K562 (cell line): Measurements from ENCODE around the gene SLC2A6. TPM values are rescaled to one million over a fixed set of nuclear protein-coding genes. Genes with fewer than 3 reads are reported as not detected.

Source experiments
- ATAC-seq: fragments of 200-7000 bp; cut with Tn5 transposase; 3 replicates; pipeline ENCODE4 v1.9.1; 2020; ENCODE audit warnings: moderate library complexity
- BruUV-seq: library from RNA; stranded (reverse); fragments of 400-500 nt; replicated peaks from 2 replicates; lab custom pipeline; 2021; lab: Mats Ljungman, UMichigan
- CTCF ChIA-PET: fragments of 300-600 bp; formaldehyde crosslinking; extraction: SDS; loops from one replicate; lab custom pipeline; 2021; ENCODE audit warnings: low intra/inter-chr PET ratio; lab: Yijun Ruan, JAX
- POLR2A ChIA-PET: fragments of 300-600, 350-650 bp; sonication (Branson Sonifier 250); formaldehyde crosslinking; extraction: SDS; loops from one replicate; lab custom pipeline; 2021; ENCODE audit warnings: antibody characterized with exemption, inconsistent platforms; lab: Yijun Ruan, JAX
- DNase-seq, 4 experiments: peaks; one replicate each; pipeline versions ENCODE4 v3.0.0 to v3.0.0-alpha.2; 2011 to 2018; ENCODE audit warnings: low spot score in 3 of 4, mixed read lengths in 3 of 4; ENCODE audit errors: extremely low read depth in 1 of 4
- FAIRE-seq: peaks from 2 replicates; lab custom pipeline; 2011; peaks lifted over from hg19 to GRCh38; lab: Jason Lieb, UNC
- H2AFZ ChIP-seq: 2 replicates; pipeline ENCODE4 v1.6.0; 2011; ENCODE audit warnings: low read depth, low read length, control low read depth, inconsistent platforms
- H3K27ac ChIP-seq: fragments of 200-600 bp; 3 replicates; pipeline ENCODE4 v1.8.0; 2011; ENCODE audit warnings: low read depth, mild to moderate bottlenecking, control low read depth, inconsistent platforms, low read length, moderate library complexity, mixed read lengths; ENCODE audit errors: extremely low read depth
- H3K27me3 ChIP-seq, 2 experiments: fragments of 300-600 bp in 1 of 2; 2 replicates in 1 of 2; 3 replicates in 1 of 2; pipeline versions ENCODE4 v1.6.0 to v1.8.0; 2011; ENCODE audit warnings: inconsistent platforms in 2 of 2, low read length in 2 of 2, mild to moderate bottlenecking in 1 of 2, mixed read lengths in 1 of 2, moderate library complexity in 1 of 2; ENCODE audit not compliant: control insufficient read depth in 2 of 2, insufficient read depth in 2 of 2
- H3K36me3 ChIP-seq: fragments of 300-600 bp; 3 replicates; pipeline ENCODE4 v1.8.0; 2011; ENCODE audit warnings: mild to moderate bottlenecking, low read length, inconsistent platforms; ENCODE audit not compliant: control insufficient read depth, insufficient read depth
- H3K4me1 ChIP-seq, 2 experiments: fragments of 200-600 bp in 1 of 2; replicated peaks in 1 of 2; 2 replicates in 1 of 2; 3 replicates in 1 of 2; pipeline versions ENCODE4 v1.5.1 to v1.8.0; 2011; ENCODE audit warnings: inconsistent platforms in 2 of 2, low read length in 2 of 2, mild to moderate bottlenecking in 1 of 2, mixed read lengths in 1 of 2, moderate library complexity in 1 of 2; ENCODE audit not compliant: control insufficient read depth in 2 of 2, insufficient read depth in 2 of 2
- H3K4me2 ChIP-seq: 2 replicates; pipeline ENCODE4 v1.6.1; 2011; ENCODE audit warnings: low read length, control low read depth, inconsistent platforms, mixed read lengths; ENCODE audit not compliant: insufficient read depth
- H3K4me3 ChIP-seq: fragments of 200-600 bp; sonication (generic), shearing (Covaris generic); 2 replicates; pipeline ENCODE4 v1.5.1; 2016; ENCODE audit warnings: control low read depth, inconsistent platforms
- H3K79me2 ChIP-seq: fragments of 200-600 bp; 3 replicates; pipeline ENCODE4 v1.8.0; 2011; ENCODE audit warnings: low read length, inconsistent platforms; ENCODE audit not compliant: control insufficient read depth, insufficient read depth
- H3K9ac ChIP-seq, 2 experiments: 2 replicates each; pipeline versions ENCODE4 v1.6.0 to v1.6.1; 2011; ENCODE audit warnings: low read depth in 2 of 2, low read length in 2 of 2, control low read depth in 1 of 2, inconsistent platforms in 1 of 2, mild to moderate bottlenecking in 1 of 2, mixed read lengths in 1 of 2; ENCODE audit not compliant: insufficient read depth in 1 of 2
- H3K9me1 ChIP-seq: one replicate; pipeline ENCODE4 v1.6.0; 2011; ENCODE audit warnings: inconsistent platforms, mild to moderate bottlenecking, low read length, moderate library complexity; ENCODE audit not compliant: control insufficient read depth, insufficient read depth
- H3K9me3 ChIP-seq: replicated peaks from 2 replicates; pipeline ENCODE4 v1.5.1; 2011; ENCODE audit warnings: low read depth, low read length, inconsistent platforms; ENCODE audit not compliant: control insufficient read depth, insufficient read depth
- H4K20me1 ChIP-seq: replicated peaks from 2 replicates; pipeline ENCODE4 v1.6.1; 2011; ENCODE audit warnings: low read length, inconsistent platforms, mixed read lengths; ENCODE audit not compliant: control insufficient read depth, insufficient read depth
- ARID4B ChIP-seq: sonication (generic); formaldehyde crosslinking; IDR thresholded peaks from 2 replicates; pipeline ENCODE4 v1.8.0; 2022; ENCODE audit warnings: mild to moderate bottlenecking, missing genetic modification reagents
- FOXJ3 ChIP-seq: sonication (generic); formaldehyde crosslinking; IDR thresholded peaks from 2 replicates; pipeline ENCODE4 v1.4.0; 2020; ENCODE audit warnings: mild to moderate bottlenecking, missing genetic modification reagents
- ZNF3 ChIP-seq: fragments of 250-450 bp; sonication (Bioruptor Pico); IDR thresholded peaks from 2 replicates; pipeline ENCODE4 v1.5.0; 2021; ENCODE audit warnings: mild to moderate bottlenecking, moderate library complexity
- WGBS: fragments of 100-300 bp; shearing (Covaris generic); methylation state at CpG from one replicate; pipeline ENCODE4 v1.1.6; 2016; ENCODE audit warnings: low coverage, mixed read lengths; ENCODE audit not compliant: insufficient coverage; ENCODE audit errors: missing lambda C conversion rate; 5-methylcytosine and 5-hydroxymethylcytosine counted together
- in situ Hi-C: fragments of 300-500 bp; cut with MboI; formaldehyde crosslinking; loops from 4 replicates; pipeline ENCODE4 v1.15.0; 2018; ENCODE audit warnings: inconsistent platforms, mixed read lengths
- intact Hi-C: fragments of 100-400 bp; cut with micrococcal nuclease; formaldehyde crosslinking; loops from 2 replicates; pipeline ENCODE4 v1.14.2; 2022
- polyA plus RNA-seq, 8 experiments: library from polyadenylated mRNA; depleted of rRNA in 4 of 8; stranded (reverse) in 5 of 8; unstranded in 3 of 8; fragments of >200 nt; fragmentation: Nextera tagmentation in 2 of 8; fragmentation: Illumina TruSeq in 1 of 8; extraction: Ambion mirVana in 2 of 8; extraction: Trizol in 1 of 8; gene quantifications; 2 replicates each; pipeline versions ENCODE4 v1.2.1 to v1.2.3, GENCODE V29; 2011 to 2014; ENCODE audit warnings: inconsistent platforms in 1 of 8, missing spikeins in 1 of 8
- total RNA-seq, 7 experiments: library from RNA; depleted of rRNA in 6 of 7; stranded (reverse); fragments of >200 nt in 6 of 7; fragmentation: Illumina TruSeq in 2 of 7; extraction: Trizol in 2 of 7; gene quantifications; 2 replicates each; pipeline versions ENCODE4 v1.2.1 to v1.2.3, GENCODE V29; 2011 to 2021; ENCODE audit warnings: low replicate concordance in 1 of 7
- TF ChIP-seq, protein P1 (sequence below): fragments of 450-650 bp; formaldehyde crosslinking; conservative IDR thresholded peaks from 2 replicates; pipeline ENCODE4 v1.4.0; 2022; ENCODE audit warnings: mild to moderate bottlenecking, missing genetic modification characterization

The SLC2A6 gene
- total and polyA plus RNA-seq, 9 of the 15 experiments (the other 6 are each of a cell fraction or from before 2014, with no cell fraction given) = 0.04 to 0.38 (median 0.09) TPM; not detected in 3

DNA sequence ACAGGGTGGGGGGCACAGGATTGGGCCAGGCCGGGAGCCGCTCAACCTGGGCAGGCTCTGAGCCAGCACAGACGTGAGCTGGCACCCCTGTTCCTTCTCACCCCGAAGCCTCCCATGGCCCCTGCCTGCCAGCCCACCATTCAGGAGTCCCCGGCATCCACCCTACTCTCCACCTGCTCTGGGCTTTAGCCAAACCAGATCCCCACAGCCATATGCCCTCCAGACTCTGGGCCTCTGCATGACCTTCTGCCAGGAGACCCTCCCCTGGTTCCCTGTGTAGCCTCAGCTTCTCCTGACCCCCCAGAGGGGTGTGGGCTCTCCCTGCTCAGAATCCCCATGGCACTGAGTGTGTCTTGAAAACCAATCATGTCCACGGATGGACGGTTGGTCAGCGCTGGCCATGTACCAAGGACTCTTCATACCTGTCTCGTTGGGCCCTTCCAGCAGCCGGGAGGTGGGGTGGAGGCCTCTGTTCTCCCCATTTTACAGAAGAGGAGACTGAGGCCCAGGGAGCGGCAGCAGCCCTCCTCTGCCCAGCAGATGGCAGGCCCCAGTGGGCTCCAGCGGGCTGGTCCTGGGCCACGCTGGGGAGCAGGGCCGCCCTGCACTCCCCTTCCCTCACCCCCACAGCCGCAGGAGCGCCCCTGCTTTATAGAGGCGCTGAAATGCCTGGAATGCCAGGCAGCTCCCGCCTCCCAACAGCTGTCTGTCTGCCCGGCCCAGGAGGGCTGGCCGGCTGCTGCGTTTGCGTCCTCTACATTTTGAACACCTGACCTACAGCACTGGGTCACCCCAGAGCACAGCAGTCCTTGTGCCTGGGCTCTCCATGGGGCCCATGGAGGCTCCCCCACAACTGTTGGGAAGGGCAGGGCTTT lies 49.3 kb upstream of the SLC2A6 start:
- WGBS = 3% methylated on average over 18 of the region's 22 CpGs
- Histone ChIP-seq H2AFZ (no peak overlapping the region), H3K4me3 (no peak overlapping the region), H3K9me1 (no peaks in the 10 kb centered on the region), H3K27ac (no peak overlapping the region), H3K36me3 (no peaks in the 10 kb centered on the region), H3K27me3 (peaks cover 66 to 91% of the 10 kb centered on the region in 2 experiments; a peak in 4 of 5 replicates), H4K20me1 (peaks cover 23% of the 10 kb centered on the region), H3K9me3 (no peaks in the 10 kb centered on the region), H3K4me1 (peaks cover 0 to 19% of the 10 kb centered on the region in 2 experiments; a peak in 1 of 5 replicates), H3K4me2 (no peak overlapping the region), H3K79me2 (no peaks in the 10 kb centered on the region), H3K9ac (no peak overlapping the region)
- POLR2A ChIA-PET = interaction anchor here (1.4 kb wide), 1 partner anchor 15 kb away, joined by 6 read pairs; no protein-coding TSS in a partner anchor
- ATAC-seq = no peak
- in situ Hi-C loops = no loop called here
- no peak for FAIRE-seq
- CTCF ChIA-PET = no interaction called here
- TF ChIP-seq ZNF3 (CRISPR knock-in tag) (no peak), FOXJ3 (CRISPR knock-in tag) (no peak), ARID4B (no peak)
- TF ChIP-seq, protein P1, sequence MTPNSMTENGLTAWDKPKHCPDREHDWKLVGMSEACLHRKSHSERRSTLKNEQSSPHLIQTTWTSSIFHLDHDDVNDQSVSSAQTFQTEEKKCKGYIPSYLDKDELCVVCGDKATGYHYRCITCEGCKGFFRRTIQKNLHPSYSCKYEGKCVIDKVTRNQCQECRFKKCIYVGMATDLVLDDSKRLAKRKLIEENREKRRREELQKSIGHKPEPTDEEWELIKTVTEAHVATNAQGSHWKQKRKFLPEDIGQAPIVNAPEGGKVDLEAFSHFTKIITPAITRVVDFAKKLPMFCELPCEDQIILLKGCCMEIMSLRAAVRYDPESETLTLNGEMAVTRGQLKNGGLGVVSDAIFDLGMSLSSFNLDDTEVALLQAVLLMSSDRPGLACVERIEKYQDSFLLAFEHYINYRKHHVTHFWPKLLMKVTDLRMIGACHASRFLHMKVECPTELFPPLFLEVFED (CRISPR knock-in tag) = no peak
- intact Hi-C loops = no loop called here
- no TSS peak for BruUV-seq
- no peak for DNase-seq
